Ishikawa (cell line): ENCODE data around the gene AUTS2.

ENCODE experiments used
- CEBPB ChIP-seq: IDR thresholded peaks from 2 replicates; pipeline ENCODE4 v1.6.1; 2012
- FOXM1 ChIP-seq: IDR thresholded peaks from 2 replicates; pipeline ENCODE4 v1.6.1; 2012; ENCODE audit warnings: low read depth, borderline replicate concordance
- RAD21 ChIP-seq: IDR thresholded peaks from 2 replicates; pipeline ENCODE4 v1.6.1; 2012; ENCODE audit warnings: low read depth
- TF ChIP-seq, protein P1 (sequence below): IDR thresholded peaks from 2 replicates; pipeline ENCODE4 v1.6.1; 2012

DNA sequence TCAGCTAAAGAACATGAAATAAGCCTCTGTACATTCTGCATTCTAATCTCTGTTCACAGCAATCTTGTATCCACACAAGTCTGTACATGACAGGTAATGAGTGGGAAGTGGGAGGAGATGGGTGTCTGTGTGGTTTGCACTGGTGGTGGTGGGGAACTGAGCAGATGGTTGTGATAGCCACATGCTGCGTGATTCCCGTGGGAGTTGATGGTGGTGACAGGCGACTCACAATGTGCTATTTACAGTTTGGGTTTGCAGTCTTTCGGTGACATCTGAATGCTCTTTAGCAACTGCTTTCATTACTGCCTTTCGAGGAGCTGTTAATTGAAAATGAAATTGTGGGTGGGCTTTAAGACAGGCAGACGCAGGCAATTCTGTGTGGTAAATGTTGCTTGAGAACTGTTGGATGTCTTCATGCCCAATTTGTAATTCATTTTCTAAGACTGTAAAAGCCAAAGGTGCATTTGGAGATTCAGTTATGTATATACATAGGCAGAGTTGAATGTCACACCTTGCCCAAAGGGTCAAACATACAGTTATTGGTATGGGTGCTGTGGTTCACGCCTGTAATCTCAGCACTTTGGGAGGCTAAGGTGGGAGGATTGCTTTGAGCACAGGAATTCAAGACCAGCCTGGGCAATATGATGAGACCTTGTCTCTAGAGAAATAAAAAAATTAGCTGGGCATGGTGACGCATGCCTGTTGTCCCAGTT lies 308.2 kb downstream of the AUTS2 start:
- no peak for TF ChIP-seq RAD21
- TF ChIP-seq, protein P1, sequence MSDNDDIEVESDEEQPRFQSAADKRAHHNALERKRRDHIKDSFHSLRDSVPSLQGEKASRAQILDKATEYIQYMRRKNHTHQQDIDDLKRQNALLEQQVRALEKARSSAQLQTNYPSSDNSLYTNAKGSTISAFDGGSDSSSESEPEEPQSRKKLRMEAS: no peak
- no peak for TF ChIP-seq CEBPB
- no peak for TF ChIP-seq FOXM1
